GM21717 (cell line): ENCODE data around the gene LDAH.
A peak's percentile ranks its signal among the peaks of the same experiment; 100 is the strongest.
"Not testable (repeated sequence)": the region's sequence is repeated elsewhere in the genome, so short reads cannot be mapped to it uniquely, and the experiment has no call there.

ENCODE experiments used
- ATAC-seq: cut with Tn5 transposase; IDR thresholded peaks from one replicate; pipeline ENCODE4 v1.9.1; 2021; ENCODE audit warnings: mild to moderate bottlenecking, moderate library complexity; ENCODE audit not compliant: unreplicated experiment

LDAH gene

GRCh38 chr2:20793944-20794343 is 29.0 kb downstream of the LDAH start:
- not testable (repeated sequence) for ATAC-seq

- ATAC-seq: peak; percentile 75
Measured at GRCh38 chr2:20781656-20782265, 41.1 kb downstream of the LDAH start.

- ATAC-seq: no peak
Measured at GRCh38 chr2:20771299-20771698, 51.6 kb downstream of the LDAH start.

GRCh38 chr2:20766798-20767644 is 55.9 kb downstream of the LDAH start:
- ATAC-seq: no peak

- no peak for ATAC-seq
Measured at GRCh38 chr2:20766213-20766612, 56.7 kb downstream of the LDAH start.

- ATAC-seq: no peak
Measured at GRCh38 chr2:20762945-20763683, 59.8 kb downstream of the LDAH start.

GRCh38 chr2:20759487-20759886 is 63.4 kb downstream of the LDAH start:
- no peak for ATAC-seq

- no peak for ATAC-seq
Measured at GRCh38 chr2:20758997-20759396, 63.9 kb downstream of the LDAH start.

- no peak for ATAC-seq
Measured at GRCh38 chr2:20757405-20758090, 65.4 kb downstream of the LDAH start.

GRCh38 chr2:20755132-20755800 is 67.6 kb downstream of the LDAH start:
- no peak for ATAC-seq

GRCh38 chr2:20752293-20752692 is 70.6 kb downstream of the LDAH start:
- no peak for ATAC-seq

GRCh38 chr2:20747317-20747716 is 75.6 kb downstream of the LDAH start:
- ATAC-seq: no peak

GRCh38 chr2:20745924-20746555 is 76.9 kb downstream of the LDAH start:
- no peak for ATAC-seq

GRCh38 chr2:20744366-20745335 is 78.2 kb downstream of the LDAH start:
- peak; percentile 96 for ATAC-seq

- ATAC-seq: no peak
Measured at GRCh38 chr2:20738772-20739171, 84.1 kb downstream of the LDAH start.

GRCh38 chr2:20737505-20737904 is 85.4 kb downstream of the LDAH start:
- ATAC-seq: peak; percentile 95

- no peak for ATAC-seq
Measured at GRCh38 chr2:20728114-20728758, 94.7 kb downstream of the LDAH start.

GRCh38 chr2:20726913-20727312 is 96.0 kb downstream of the LDAH start:
- no peak for ATAC-seq
